GDM1 (cell line): ENCODE data around the gene ATAD3A.
A peak's percentile ranks its signal among the peaks of the same experiment; 100 is the strongest.
"Not testable (repeated sequence)": the region's sequence is repeated elsewhere in the genome, so short reads cannot be mapped to it uniquely, and the experiment has no call there.

Source experiments
- DNase-seq: peaks from one replicate; lab custom pipeline; 2025; lab: John Stamatoyannopoulos, UW

The ATAD3A gene

GRCh38 chr1:1556505-1556904 lies 44.5 kb downstream of the ATAD3A start:
- DNase-seq = no peak

- not testable (repeated sequence) for DNase-seq
Observed at GRCh38 chr1:1556961-1557360, 45.0 kb downstream of the ATAD3A start.

GRCh38 chr1:1557688-1558087 lies 45.7 kb downstream of the ATAD3A start:
- DNase-seq = not testable (repeated sequence)

GRCh38 chr1:1558591-1558990 lies 46.6 kb downstream of the ATAD3A start:
- no peak for DNase-seq

- DNase-seq = no peak
Observed at GRCh38 chr1:1559066-1559465, 47.1 kb downstream of the ATAD3A start.

GRCh38 chr1:1560178-1560577 lies 48.2 kb downstream of the ATAD3A start:
- no peak for DNase-seq

GRCh38 chr1:1561801-1562470 lies 50.0 kb downstream of the ATAD3A start:
- DNase-seq = no peak

- no peak for DNase-seq
Observed at GRCh38 chr1:1562556-1563195, 50.7 kb downstream of the ATAD3A start.

GRCh38 chr1:1563688-1564087 lies 51.7 kb downstream of the ATAD3A start:
- DNase-seq = no peak

- no peak for DNase-seq
Observed at GRCh38 chr1:1564268-1564667, 52.3 kb downstream of the ATAD3A start.

- no peak for DNase-seq
Observed at GRCh38 chr1:1565340-1565739, 53.4 kb downstream of the ATAD3A start.

- DNase-seq = no peak
Observed at GRCh38 chr1:1567152-1567875, 55.4 kb downstream of the ATAD3A start.

GRCh38 chr1:1567891-1568291 lies 55.9 kb downstream of the ATAD3A start:
- DNase-seq = no peak

GRCh38 chr1:1569341-1569740 lies 57.4 kb downstream of the ATAD3A start:
- DNase-seq = no peak

- peak; percentile 82 for DNase-seq
Observed at GRCh38 chr1:1573843-1574720, 62.1 kb downstream of the ATAD3A start.

GRCh38 chr1:1574721-1575537 lies 63.0 kb downstream of the ATAD3A start, which contains the start of gene SSU72:
SSU72 (minus strand) TSS chr1:1574863; CDS start chr1:1574557, 306 bp downstream.
- peak; percentile 88 for DNase-seq

GRCh38 chr1:1577367-1578011 lies 65.5 kb downstream of the ATAD3A start:
- no peak for DNase-seq

- no peak for DNase-seq
Observed at GRCh38 chr1:1578371-1578940, 66.5 kb downstream of the ATAD3A start.

GRCh38 chr1:1582585-1583346 lies 70.8 kb downstream of the ATAD3A start:
- DNase-seq = no peak
